Measurements from ENCODE around the gene UBE2S. TPM values are rescaled to one million over a fixed set of nuclear protein-coding genes. Genes with fewer than 3 reads are reported as not detected.
A peak's percentile ranks its signal among the peaks of the same experiment; 100 is the strongest.

Gene UBE2S
- total and polyA plus RNA-seq, 2 of the 8 experiments (the other 6 are each of a cell fraction or from before 2014, with no cell fraction given), result 398 to 530 TPM

DNA sequence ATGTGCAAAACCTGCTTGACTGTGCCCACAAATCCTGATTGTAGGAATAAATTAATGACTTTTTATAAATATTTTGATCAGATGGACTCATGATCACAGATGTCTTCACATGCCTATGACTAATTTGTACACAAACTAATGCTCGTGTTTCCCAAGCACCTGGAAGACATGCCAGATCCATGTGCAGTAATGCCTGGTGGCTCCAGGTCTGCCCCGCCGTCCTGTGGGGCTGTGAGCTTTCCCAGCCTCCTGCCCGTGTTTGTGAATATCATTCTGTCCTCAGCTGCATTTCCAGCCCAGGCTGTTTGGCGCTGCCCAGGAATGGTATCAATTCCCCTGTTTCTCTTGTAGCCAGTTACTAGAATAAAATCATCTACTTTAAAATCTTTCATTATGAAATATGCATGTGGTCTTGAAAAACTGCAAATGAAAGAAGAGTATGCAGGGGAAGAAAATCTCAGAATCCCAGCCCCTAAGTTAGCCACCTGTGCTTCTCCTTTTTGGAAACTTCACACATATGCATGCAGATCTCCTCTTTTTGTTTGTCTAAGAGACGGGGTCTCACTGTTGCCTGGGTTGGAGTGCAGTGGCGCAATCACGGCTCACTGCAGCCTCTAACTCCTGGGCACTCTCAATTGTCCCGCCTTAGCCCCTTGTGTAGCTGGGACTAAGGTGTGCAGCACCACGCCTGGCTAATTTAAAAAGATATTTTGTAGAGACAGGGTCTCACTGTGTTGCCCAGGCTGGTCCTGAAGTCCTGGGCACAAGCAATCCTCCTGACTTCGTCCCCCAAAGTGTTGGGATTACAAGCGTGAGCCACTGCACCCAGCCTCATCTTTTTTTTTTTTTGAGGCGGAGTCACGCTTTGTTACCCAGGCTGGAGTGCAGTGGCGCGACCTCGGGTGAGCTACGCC is 15.6 kb downstream of the UBE2S start (continued):
- TF ChIP-seq, protein P1, sequence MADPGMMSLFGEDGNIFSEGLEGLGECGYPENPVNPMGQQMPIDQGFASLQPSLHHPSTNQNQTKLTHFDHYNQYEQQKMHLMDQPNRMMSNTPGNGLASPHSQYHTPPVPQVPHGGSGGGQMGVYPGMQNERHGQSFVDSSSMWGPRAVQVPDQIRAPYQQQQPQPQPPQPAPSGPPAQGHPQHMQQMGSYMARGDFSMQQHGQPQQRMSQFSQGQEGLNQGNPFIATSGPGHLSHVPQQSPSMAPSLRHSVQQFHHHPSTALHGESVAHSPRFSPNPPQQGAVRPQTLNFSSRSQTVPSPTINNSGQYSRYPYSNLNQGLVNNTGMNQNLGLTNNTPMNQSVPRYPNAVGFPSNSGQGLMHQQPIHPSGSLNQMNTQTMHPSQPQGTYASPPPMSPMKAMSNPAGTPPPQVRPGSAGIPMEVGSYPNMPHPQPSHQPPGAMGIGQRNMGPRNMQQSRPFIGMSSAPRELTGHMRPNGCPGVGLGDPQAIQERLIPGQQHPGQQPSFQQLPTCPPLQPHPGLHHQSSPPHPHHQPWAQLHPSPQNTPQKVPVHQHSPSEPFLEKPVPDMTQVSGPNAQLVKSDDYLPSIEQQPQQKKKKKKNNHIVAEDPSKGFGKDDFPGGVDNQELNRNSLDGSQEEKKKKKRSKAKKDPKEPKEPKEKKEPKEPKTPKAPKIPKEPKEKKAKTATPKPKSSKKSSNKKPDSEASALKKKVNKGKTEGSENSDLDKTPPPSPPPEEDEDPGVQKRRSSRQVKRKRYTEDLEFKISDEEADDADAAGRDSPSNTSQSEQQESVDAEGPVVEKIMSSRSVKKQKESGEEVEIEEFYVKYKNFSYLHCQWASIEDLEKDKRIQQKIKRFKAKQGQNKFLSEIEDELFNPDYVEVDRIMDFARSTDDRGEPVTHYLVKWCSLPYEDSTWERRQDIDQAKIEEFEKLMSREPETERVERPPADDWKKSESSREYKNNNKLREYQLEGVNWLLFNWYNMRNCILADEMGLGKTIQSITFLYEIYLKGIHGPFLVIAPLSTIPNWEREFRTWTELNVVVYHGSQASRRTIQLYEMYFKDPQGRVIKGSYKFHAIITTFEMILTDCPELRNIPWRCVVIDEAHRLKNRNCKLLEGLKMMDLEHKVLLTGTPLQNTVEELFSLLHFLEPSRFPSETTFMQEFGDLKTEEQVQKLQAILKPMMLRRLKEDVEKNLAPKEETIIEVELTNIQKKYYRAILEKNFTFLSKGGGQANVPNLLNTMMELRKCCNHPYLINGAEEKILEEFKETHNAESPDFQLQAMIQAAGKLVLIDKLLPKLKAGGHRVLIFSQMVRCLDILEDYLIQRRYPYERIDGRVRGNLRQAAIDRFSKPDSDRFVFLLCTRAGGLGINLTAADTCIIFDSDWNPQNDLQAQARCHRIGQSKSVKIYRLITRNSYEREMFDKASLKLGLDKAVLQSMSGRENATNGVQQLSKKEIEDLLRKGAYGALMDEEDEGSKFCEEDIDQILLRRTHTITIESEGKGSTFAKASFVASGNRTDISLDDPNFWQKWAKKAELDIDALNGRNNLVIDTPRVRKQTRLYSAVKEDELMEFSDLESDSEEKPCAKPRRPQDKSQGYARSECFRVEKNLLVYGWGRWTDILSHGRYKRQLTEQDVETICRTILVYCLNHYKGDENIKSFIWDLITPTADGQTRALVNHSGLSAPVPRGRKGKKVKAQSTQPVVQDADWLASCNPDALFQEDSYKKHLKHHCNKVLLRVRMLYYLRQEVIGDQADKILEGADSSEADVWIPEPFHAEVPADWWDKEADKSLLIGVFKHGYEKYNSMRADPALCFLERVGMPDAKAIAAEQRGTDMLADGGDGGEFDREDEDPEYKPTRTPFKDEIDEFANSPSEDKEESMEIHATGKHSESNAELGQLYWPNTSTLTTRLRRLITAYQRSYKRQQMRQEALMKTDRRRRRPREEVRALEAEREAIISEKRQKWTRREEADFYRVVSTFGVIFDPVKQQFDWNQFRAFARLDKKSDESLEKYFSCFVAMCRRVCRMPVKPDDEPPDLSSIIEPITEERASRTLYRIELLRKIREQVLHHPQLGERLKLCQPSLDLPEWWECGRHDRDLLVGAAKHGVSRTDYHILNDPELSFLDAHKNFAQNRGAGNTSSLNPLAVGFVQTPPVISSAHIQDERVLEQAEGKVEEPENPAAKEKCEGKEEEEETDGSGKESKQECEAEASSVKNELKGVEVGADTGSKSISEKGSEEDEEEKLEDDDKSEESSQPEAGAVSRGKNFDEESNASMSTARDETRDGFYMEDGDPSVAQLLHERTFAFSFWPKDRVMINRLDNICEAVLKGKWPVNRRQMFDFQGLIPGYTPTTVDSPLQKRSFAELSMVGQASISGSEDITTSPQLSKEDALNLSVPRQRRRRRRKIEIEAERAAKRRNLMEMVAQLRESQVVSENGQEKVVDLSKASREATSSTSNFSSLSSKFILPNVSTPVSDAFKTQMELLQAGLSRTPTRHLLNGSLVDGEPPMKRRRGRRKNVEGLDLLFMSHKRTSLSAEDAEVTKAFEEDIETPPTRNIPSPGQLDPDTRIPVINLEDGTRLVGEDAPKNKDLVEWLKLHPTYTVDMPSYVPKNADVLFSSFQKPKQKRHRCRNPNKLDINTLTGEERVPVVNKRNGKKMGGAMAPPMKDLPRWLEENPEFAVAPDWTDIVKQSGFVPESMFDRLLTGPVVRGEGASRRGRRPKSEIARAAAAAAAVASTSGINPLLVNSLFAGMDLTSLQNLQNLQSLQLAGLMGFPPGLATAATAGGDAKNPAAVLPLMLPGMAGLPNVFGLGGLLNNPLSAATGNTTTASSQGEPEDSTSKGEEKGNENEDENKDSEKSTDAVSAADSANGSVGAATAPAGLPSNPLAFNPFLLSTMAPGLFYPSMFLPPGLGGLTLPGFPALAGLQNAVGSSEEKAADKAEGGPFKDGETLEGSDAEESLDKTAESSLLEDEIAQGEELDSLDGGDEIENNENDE (IDR thresholded peaks at IDR 0.05; ENCODE audit: insufficient replicate concordance, low read length), result no peak
- TF ChIP-seq, protein P2, sequence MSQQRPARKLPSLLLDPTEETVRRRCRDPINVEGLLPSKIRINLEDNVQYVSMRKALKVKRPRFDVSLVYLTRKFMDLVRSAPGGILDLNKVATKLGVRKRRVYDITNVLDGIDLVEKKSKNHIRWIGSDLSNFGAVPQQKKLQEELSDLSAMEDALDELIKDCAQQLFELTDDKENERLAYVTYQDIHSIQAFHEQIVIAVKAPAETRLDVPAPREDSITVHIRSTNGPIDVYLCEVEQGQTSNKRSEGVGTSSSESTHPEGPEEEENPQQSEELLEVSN (IDR thresholded peaks at IDR 0.05), result no peak
- no peak for TF ChIP-seq BCL11A (IDR thresholded peaks at IDR 0.05; ENCODE audit: low read depth in 2 of 2, low read length in 2 of 2)
- TF ChIP-seq TCF12 (IDR thresholded peaks at IDR 0.05; ENCODE audit: low read depth, low read length), result no peak
- TF ChIP-seq NANOG (IDR thresholded peaks at IDR 0.05; ENCODE audit: insufficient read depth, low read depth, low read length, poor library complexity, severe bottlenecking), result no peak
- TF ChIP-seq KDM5A (IDR thresholded peaks at IDR 0.05; ENCODE audit: low read length), result no peak
- TF ChIP-seq POLR2A (IDR thresholded peaks at IDR 0.05; ENCODE audit: control extremely low read depth in 1 of 2, low read depth in 2 of 2, low read length in 2 of 2), result peak in 1 of 2 experiments; percentile 10; a peak in 1 of 3 replicates
- no peak for TF ChIP-seq SIX5 (IDR thresholded peaks at IDR 0.05; ENCODE audit: low read depth, low read length)
- TF ChIP-seq GTF2F1 (IDR thresholded peaks at IDR 0.05; ENCODE audit: borderline replicate concordance, low read depth, low read length), result no peak

All from H1 (cell line).